Gastroesophageal sphincter (tissue), 3 donors: ENCODE results near the gene ERBB4.

Experiments used
- EP300 ChIP-seq: sonication (generic); formaldehyde crosslinking; IDR thresholded peaks from one replicate; pipeline ENCODE4 v1.6.1; 2017; ENCODE audit warnings: antibody characterized with exemption, mild to moderate bottlenecking
- TF ChIP-seq, protein P1 (sequence below), 4 experiments: fragments of 200-600 bp in 2 of 4; fragments of 450-650 bp in 2 of 4; sonication (generic) in 1 of 4; IDR thresholded peaks; one replicate each; pipeline ENCODE4 v1.5.1; 2017 to 2019; ENCODE audit warnings: antibody characterized with exemption in 4 of 4, mild to moderate bottlenecking in 2 of 4, moderate library complexity in 2 of 4

GRCh38 chr2:211986313-211986712 lies 552.3 kb downstream of the ERBB4 start:
- no peak for TF ChIP-seq EP300
- TF ChIP-seq, protein P1, sequence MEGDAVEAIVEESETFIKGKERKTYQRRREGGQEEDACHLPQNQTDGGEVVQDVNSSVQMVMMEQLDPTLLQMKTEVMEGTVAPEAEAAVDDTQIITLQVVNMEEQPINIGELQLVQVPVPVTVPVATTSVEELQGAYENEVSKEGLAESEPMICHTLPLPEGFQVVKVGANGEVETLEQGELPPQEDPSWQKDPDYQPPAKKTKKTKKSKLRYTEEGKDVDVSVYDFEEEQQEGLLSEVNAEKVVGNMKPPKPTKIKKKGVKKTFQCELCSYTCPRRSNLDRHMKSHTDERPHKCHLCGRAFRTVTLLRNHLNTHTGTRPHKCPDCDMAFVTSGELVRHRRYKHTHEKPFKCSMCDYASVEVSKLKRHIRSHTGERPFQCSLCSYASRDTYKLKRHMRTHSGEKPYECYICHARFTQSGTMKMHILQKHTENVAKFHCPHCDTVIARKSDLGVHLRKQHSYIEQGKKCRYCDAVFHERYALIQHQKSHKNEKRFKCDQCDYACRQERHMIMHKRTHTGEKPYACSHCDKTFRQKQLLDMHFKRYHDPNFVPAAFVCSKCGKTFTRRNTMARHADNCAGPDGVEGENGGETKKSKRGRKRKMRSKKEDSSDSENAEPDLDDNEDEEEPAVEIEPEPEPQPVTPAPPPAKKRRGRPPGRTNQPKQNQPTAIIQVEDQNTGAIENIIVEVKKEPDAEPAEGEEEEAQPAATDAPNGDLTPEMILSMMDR (IDR thresholded peaks at IDR 0.05): no peak
